Muscle of leg (tissue), 11 donors: Measurements from ENCODE around the gene ABCG8. TPM values are rescaled to one million over a fixed set of nuclear protein-coding genes. Genes with fewer than 3 reads are reported as not detected.

ENCODE experiments used
- DNase-seq: peaks from one replicate; pipeline ENCODE4 v3.0.0; 2013
- H3K27ac ChIP-seq: one replicate; pipeline ENCODE4 v1.5.1; 2013; ENCODE audit warnings: mild to moderate bottlenecking, low read length, control low read depth
- H3K27me3 ChIP-seq: one replicate; pipeline ENCODE4 v1.6.1; 2013; ENCODE audit warnings: low read length; ENCODE audit not compliant: control insufficient read depth, insufficient read depth
- H3K36me3 ChIP-seq: one replicate; pipeline ENCODE4 v1.6.1; 2013; ENCODE audit warnings: low read length; ENCODE audit not compliant: control insufficient read depth, insufficient read depth
- H3K4me1 ChIP-seq: one replicate; pipeline ENCODE4 v1.6.1; 2013; ENCODE audit warnings: low read length; ENCODE audit not compliant: control insufficient read depth, insufficient read depth
- H3K4me3 ChIP-seq: one replicate; pipeline ENCODE4 v1.5.1; 2013; ENCODE audit warnings: low read length, control low read depth
- H3K9me3 ChIP-seq: replicated peaks from 2 replicates; pipeline ENCODE4 v1.6.1; 2013; ENCODE audit warnings: low read depth, low read length; ENCODE audit not compliant: control insufficient read depth
- whole genome bisulfite sequencing: methylation state at CpG from one replicate; pipeline ENCODE4 v1.1.5; 2013; ENCODE audit warnings: missing lambda C conversion rate; ENCODE audit not compliant: insufficient coverage; 5-methylcytosine and 5-hydroxymethylcytosine counted together
- polyA plus RNA-seq, 8 donors: library from polyadenylated mRNA; unstranded; fragments of 120-200 nt; gene quantifications; one replicate each; pipeline versions ENCODE4 v1.2.1 to v1.2.3, GENCODE V29; 2013; ENCODE audit warnings: inconsistent platforms in 1 of 8, low replicate concordance in 1 of 8; ENCODE audit not compliant: insufficient read length in 8 of 8, insufficient read depth in 1 of 8
- total RNA-seq: library from RNA; stranded (reverse); fragments of 120-200 nt; gene quantifications from one replicate; pipeline ENCODE4 v1.2.4, GENCODE V29; 2013

Gene ABCG8
- total and polyA plus RNA-seq, 9 donors = 0.05 to 1.3 (median 0.13) TPM; not detected in 4

DNA sequence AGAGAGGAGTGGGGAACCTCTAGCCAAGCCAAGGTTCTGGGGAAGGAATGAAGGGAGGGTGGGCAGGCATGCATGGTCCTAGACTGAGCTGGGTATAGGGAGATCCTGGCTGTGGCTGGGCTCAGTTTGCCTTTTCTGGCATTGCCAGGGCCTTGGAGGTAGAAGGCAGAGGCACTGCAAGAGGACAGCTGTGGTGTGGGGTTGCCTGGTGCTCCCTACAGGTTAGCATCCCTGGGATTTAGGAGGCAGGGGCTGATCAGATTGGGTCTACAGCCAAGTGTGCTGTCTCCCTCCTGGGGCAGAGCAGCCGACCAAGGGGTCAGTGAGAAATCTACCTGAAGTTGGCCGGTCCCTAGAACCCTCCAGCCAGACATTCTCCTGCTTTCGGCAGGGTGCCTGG, 15.9 kb downstream of the ABCG8 start:
- no peaks in the 10 kb centered on the region for H3K36me3 ChIP-seq
- no peak overlapping the region for H3K4me3 ChIP-seq
- peaks cover 3% of the 10 kb centered on the region for H3K27me3 ChIP-seq
- WGBS = 61% methylated on average over 3 of the region's 3 CpGs
- DNase-seq = no peak
- no peaks in the 10 kb centered on the region for H3K9me3 ChIP-seq
- H3K27ac ChIP-seq = no peak overlapping the region
- H3K4me1 ChIP-seq = peaks cover 6% of the 10 kb centered on the region

DNA sequence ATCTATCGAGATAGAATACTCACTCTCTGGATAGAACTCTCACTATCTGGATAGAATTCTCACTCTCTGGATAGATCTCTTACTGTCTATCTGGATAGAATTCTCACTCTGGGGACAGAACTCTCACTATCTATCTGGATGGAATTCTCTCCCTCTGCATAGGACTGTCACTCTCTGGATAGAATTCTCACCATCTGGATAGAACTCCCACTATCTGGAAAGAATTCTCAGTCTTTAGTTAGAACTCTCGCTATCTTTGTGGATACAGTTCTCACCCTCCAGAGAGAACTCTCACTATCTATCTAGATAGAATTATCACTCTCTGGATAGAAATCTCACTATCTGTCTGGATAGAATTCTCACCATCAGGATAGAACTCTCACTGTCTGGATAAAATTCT, 16.5 kb downstream of the ABCG8 start:
- DNase-seq = no peak
- Histone ChIP-seq H3K4me1 (peaks cover 6% of the 10 kb centered on the region), H3K27me3 (peaks cover 3% of the 10 kb centered on the region), H3K36me3 (no peaks in the 10 kb centered on the region), H3K4me3 (no peak overlapping the region), H3K9me3 (no peaks in the 10 kb centered on the region), H3K27ac (no peak overlapping the region)
- WGBS = 60% methylated on average over 1 of the region's 2 CpGs

DNA sequence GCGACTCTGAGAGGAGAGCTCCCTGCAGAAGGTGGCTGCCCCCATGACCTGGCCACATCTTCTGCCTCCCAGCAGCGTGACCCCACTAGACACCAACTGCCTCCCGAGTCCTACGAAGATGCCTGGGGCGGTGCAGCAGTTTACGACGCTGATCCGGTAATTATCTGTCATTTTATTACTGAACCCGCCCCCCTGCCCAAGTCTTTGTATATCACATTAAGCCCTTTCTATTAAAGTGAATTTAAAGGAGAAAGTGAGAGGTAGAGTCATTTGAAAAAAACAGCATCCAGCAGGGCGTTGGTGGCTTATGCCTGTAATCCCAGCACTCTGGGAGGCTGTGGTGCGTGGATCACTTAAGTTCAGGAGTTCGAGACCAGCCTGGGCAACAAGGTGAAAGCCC, 33.4 kb downstream of the ABCG8 start:
- Histone ChIP-seq H3K36me3 (no peaks in the 10 kb centered on the region), H3K4me3 (no peak overlapping the region), H3K4me1 (no peaks in the 10 kb centered on the region), H3K27ac (no peak overlapping the region), H3K9me3 (no peaks in the 10 kb centered on the region), H3K27me3 (peaks cover 9% of the 10 kb centered on the region)
- WGBS = 86% methylated on average over 2 of the region's 12 CpGs
- no peak for DNase-seq

DNA sequence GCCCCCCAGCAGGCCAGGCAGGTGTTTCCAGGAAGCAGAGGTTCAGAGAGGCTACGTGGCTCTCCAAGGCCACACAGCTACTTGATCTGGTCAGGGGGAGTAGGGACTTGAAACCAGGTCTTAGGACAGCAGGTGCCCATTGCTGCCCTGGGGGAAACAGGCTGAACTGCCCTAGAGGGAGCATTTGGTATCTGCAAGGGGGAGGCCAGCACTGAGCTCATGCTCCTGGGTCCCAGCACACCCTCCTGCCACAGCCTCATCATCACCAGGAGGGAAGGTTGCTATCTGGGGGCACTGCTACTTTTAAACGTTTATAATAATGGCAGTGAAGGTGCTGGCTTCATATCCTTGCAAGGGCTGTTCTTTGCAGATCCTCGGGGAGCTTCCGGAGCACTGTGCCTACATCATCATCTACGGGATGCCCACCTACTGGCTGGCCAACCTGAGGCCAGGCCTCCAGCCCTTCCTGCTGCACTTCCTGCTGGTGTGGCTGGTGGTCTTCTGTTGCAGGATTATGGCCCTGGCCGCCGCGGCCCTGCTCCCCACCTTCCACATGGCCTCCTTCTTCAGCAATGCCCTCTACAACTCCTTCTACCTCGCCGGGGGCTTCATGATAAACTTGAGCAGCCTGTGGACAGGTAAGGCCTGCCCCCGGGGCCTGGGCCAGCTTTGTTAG, 36.1 kb downstream of the ABCG8 start:
- H3K4me3 ChIP-seq = no peak overlapping the region
- no peaks in the 10 kb centered on the region for H3K36me3 ChIP-seq
- no peak overlapping the region for H3K27ac ChIP-seq
- no peak for DNase-seq
- WGBS = 86% methylated on average over 10 of the region's 11 CpGs
- H3K27me3 ChIP-seq = peaks cover 9% of the 10 kb centered on the region
- no peaks in the 10 kb centered on the region for H3K9me3 ChIP-seq
- no peaks in the 10 kb centered on the region for H3K4me1 ChIP-seq

DNA sequence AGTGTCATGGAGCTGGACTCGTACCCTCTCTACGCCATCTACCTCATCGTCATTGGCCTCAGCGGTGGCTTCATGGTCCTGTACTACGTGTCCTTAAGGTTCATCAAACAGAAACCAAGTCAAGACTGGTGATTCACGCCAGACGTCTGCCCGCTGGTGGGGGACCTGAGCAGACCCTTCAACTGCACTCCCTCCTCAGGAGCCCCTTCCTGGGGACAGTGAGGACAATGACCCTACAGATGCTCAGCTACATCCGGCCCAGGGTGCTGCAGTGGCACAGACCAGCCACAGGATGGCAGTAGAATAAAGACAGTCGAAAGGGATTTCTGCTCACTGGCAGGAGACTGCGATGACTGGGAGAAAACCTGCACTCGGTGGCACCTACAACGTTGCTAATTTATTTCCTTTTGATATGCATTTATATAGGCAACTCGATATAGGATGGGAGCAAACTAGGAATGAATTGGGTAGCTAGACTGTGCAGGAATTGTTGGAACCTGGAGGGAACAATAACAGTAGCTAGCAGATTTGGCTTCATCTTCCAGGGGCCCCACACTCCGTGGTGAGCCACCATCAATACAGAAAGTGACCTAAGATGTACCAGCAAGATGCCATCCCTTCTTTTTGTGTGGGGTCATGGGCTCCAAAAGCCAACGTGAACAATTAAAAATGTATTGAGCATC, 39.2 kb downstream of the ABCG8 start:
- Histone ChIP-seq H3K4me3 (no peak overlapping the region), H3K36me3 (no peaks in the 10 kb centered on the region), H3K27ac (no peak overlapping the region), H3K9me3 (no peaks in the 10 kb centered on the region), H3K27me3 (no peaks in the 10 kb centered on the region), H3K4me1 (no peaks in the 10 kb centered on the region)
- DNase-seq = peak; percentile 27
- WGBS = 50% methylated on average over 10 of the region's 16 CpGs

DNA sequence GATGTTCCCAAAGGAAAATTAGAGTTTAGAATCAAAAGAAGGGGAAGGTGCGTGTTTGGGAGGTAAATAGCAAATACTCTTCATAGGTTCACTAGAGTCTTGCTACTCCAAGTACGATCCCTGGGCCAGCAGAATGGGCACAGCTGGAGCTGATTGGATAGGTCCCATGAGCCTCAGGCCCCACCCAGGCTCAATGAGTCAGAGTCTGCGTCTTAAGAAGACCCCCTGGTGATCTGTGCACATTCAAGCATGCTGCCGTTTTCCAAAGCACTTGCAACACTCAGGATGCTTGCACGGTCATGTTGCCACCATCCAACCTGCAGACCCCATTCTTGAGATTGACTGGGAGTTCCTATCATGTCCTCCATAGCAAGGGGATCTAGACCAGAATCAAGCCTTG, 40.5 kb downstream of the ABCG8 start:
- H3K36me3 ChIP-seq = no peaks in the 10 kb centered on the region
- H3K9me3 ChIP-seq = no peaks in the 10 kb centered on the region
- H3K4me1 ChIP-seq = no peaks in the 10 kb centered on the region
- H3K27ac ChIP-seq = no peak overlapping the region
- DNase-seq = no peak
- 69% methylated on average over 5 of the region's 5 CpGs for WGBS
- H3K4me3 ChIP-seq = no peak overlapping the region
- H3K27me3 ChIP-seq = no peaks in the 10 kb centered on the region

DNA sequence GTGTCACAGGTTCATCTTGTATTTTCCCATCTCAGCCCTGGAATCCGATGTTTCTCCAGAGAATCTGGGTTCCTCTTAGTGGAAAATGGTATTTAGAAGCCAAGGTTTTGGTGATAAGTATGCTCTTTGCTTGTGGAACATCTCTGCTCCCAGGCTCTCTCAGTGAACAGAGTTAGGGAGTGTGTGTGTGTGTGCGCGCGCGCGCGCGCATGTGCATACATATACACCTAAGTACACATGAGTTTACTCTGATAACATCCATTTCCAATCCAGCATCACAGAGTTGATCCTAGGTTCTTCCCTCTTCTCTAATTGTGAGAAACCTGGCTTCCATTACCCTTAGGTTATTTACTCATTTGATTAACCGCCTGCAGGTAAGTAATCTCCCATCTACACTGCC, 41.7 kb downstream of the ABCG8 start:
- Histone ChIP-seq H3K9me3 (no peaks in the 10 kb centered on the region), H3K4me1 (no peaks in the 10 kb centered on the region), H3K36me3 (no peaks in the 10 kb centered on the region), H3K4me3 (no peak overlapping the region), H3K27me3 (no peaks in the 10 kb centered on the region), H3K27ac (no peak overlapping the region)
- WGBS = 94% methylated on average over 4 of the region's 9 CpGs
- no peak for DNase-seq

DNA sequence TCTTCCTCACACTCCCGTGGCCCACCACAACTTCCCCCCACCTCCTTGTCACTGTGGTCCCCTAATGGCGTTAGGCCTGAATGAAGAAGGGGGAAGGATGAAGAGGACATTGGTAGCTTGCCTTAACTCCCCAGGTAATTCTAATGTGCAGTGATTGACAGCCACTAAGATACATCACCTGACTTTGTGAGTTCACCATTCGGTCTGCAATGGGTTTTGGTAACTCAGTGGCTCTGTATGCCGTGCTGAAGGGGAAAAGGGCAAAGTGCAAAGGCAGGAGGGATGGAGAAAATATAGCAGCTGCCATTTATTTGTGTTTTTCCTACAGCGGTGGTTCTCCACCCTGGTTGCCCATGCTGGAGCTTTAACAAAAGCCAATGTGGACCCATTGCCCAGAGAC, 42.2 kb downstream of the ABCG8 start:
- no peak overlapping the region for H3K4me3 ChIP-seq
- H3K27me3 ChIP-seq = no peaks in the 10 kb centered on the region
- WGBS = 78% methylated on average over 3 of the region's 5 CpGs
- H3K27ac ChIP-seq = no peak overlapping the region
- no peak for DNase-seq
- no peaks in the 10 kb centered on the region for H3K9me3 ChIP-seq
- H3K36me3 ChIP-seq = peaks cover 2% of the 10 kb centered on the region
- no peaks in the 10 kb centered on the region for H3K4me1 ChIP-seq

DNA sequence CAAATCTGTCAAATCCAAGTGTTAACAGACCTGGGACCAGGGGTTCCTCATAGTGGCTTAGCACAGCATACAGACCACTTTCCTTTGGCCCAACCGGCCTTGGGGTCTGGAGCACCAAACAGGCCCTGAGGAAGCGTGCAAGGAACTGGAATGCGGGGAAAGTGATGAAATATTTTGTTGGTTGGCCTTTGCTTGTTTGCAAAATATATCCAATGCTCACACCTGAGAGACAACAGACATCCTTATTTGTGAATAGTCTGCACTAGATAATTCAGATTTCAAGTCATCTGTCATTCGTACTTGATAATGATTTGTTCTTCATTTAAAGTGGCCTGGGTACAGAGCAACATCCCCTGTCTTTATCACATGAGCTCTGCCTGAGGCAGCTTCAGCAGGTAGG, 43.5 kb downstream of the ABCG8 start:
- H3K9me3 ChIP-seq = no peaks in the 10 kb centered on the region
- no peak overlapping the region for H3K4me3 ChIP-seq
- no CpG with 5 or more reads among the region's 4 CpGs for WGBS

DNA sequence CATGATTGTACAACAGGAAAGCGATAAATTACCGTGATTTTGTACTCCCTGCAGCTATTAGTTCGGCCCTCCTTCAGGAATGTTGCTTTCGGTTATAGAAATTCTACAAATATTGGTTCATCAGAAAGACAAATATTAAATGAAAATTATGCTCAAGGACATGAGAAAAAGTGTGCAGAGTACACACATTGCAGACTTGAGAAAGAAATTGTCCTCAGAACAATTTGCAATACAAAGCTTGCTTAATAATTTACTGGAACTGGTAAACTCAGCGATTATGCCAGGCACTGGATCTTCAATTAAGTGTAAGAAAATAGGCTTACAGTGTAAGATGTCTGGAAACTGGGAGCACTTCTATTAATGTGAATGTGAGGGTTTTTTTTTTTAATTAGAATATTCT, 45.9 kb downstream of the ABCG8 start:
- H3K4me1 ChIP-seq = no peaks in the 10 kb centered on the region
- WGBS = no CpG with 5 or more reads among the region's 5 CpGs
- H3K4me3 ChIP-seq = no peak overlapping the region
- no peaks in the 10 kb centered on the region for H3K27me3 ChIP-seq
- H3K27ac ChIP-seq = no peak overlapping the region
- no peak for DNase-seq
- no peaks in the 10 kb centered on the region for H3K9me3 ChIP-seq
- H3K36me3 ChIP-seq = peaks cover 28% of the 10 kb centered on the region

More for the DNA sequence above, 43.5 kb downstream of the ABCG8 start:
- H3K4me1 ChIP-seq = no peaks in the 10 kb centered on the region
- H3K27ac ChIP-seq = no peak overlapping the region
- peaks cover 14% of the 10 kb centered on the region for H3K36me3 ChIP-seq
- no peaks in the 10 kb centered on the region for H3K27me3 ChIP-seq
- no peak for DNase-seq
